Cardiac muscle cell (in vitro differentiated cells and primary cell): ENCODE measurements around the gene GLCE. TPM values are rescaled to one million over a fixed set of nuclear protein-coding genes. Genes with fewer than 3 reads are reported as not detected.
"Not testable (repeated sequence)": the region's sequence is repeated elsewhere in the genome, so short reads cannot be mapped to it uniquely, and the experiment has no call there.

Experiments used
- DNase-seq, 2 donors: peaks; one replicate each; pipeline versions ENCODE4 v3.0.0 to v3.0.0-alpha.2; 2010 to 2017; ENCODE audit warnings: low read depth in 1 of 2, low spot score in 1 of 2
- H3K27ac ChIP-seq: fragments of 200-600 bp; sonication (generic); 2 replicates; pipeline ENCODE4 v1.5.1; 2016
- H3K27me3 ChIP-seq: fragments of 200-600 bp; sonication (generic); 2 replicates; pipeline ENCODE4 v1.6.0; 2016; ENCODE audit warnings: control low read depth
- H3K36me3 ChIP-seq: fragments of 200-600 bp; sonication (generic); 2 replicates; pipeline ENCODE4 v1.5.1; 2016; ENCODE audit warnings: control low read depth
- H3K4me1 ChIP-seq: fragments of 200-600 bp; sonication (generic); 2 replicates; pipeline ENCODE4 v1.8.1; 2017; ENCODE audit warnings: low read depth, mild to moderate bottlenecking, mixed run types
- H3K4me3 ChIP-seq: fragments of 200-600 bp; sonication (generic); 2 replicates; pipeline ENCODE4 v1.5.1; 2016; ENCODE audit warnings: mild to moderate bottlenecking
- H3K9me3 ChIP-seq: fragments of 200-600 bp; sonication (generic); 2 replicates; pipeline ENCODE4 v1.5.1; 2017; ENCODE audit warnings: low read depth, mild to moderate bottlenecking, control low read depth
- CTCF ChIP-seq: IDR thresholded peaks from 2 replicates; pipeline ENCODE4 v1.5.1; 2012; ENCODE audit warnings: low read depth, mild to moderate bottlenecking, low read length
- polyA plus RNA-seq: library from polyadenylated mRNA; unstranded; fragments of >200 nt; fragmentation: Nextera tagmentation; extraction: Ambion mirVana; gene quantifications from 2 replicates; pipeline ENCODE4 v1.2.1, GENCODE V29; 2016
- total RNA-seq: library from RNA; depleted of rRNA; stranded (reverse); fragments of >200 nt; gene quantifications from 2 replicates; pipeline ENCODE4 v1.2.3, GENCODE V29; 2016

Gene GLCE
- total and polyA plus RNA-seq, 2 experiments from 2014 or later, result 6.1 to 9.3 TPM

DNA sequence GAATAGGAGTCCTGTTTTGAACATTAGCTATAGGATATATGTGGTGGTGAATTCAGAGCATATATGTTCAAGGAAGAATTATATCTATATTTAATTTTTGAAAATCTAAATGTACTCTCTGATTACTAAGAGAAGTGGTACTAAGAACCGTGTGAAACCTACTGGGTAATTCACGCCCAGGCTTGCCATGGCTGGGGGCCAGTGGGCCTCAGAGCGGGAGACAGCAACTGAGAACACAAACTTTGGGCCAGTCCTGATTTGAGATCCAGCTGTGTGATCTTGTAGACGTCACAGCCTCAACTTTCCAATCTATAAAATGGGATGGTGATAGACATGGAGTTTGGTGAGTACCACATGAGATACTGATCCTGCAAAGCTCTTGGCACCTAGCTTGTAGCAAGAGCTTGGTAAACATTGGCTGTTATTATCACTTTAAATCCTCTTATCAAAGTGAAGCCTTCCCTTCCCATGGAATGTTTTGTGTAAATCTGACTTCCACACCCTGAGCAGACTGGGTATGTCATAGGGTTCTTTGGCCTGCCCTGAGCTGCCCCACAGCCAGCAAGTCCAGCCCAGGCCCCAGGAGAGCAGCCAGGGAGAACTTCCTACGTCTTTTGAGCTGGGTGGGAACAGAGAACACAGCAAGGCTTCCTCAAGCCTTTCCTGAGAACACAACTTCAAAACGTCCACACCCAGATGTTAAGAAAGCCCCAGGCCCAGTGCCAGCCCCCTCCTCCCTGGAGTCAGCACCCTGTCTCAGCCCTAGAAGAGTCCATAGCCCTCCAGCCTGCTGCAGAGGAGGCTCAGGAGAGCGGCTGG lies 130.1 kb downstream of the GLCE start:
- Histone ChIP-seq H3K27me3 (no peaks in the 10 kb centered on the region), H3K9me3 (no peaks in the 10 kb centered on the region), H3K4me3 (no peak overlapping the region), H3K36me3 (no peaks in the 10 kb centered on the region), H3K27ac (no peak overlapping the region), H3K4me1 (peaks cover 4% of the 10 kb centered on the region)
- no peak for TF ChIP-seq CTCF
- peak in 1 of 2 donors; percentile 60 for DNase-seq

DNA sequence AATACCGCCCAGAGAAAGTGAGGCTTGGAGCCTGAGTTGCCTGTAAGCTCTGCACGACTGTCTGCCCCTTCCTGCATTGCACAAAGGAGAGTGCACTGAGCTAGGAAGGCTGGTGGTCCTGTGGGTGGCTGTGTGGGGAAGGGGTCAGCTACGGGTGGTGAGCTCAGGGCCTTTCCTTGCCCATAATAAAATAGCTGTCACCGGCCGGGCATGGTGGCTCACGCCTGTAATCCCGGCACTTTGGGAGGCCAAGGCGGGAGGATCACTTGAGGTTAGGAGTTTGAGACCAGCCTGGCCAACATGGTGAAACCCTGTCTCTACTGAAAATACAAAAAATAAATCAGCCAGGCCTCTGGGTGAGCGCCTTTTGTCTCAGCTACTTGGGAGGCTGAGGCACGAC lies 131.2 kb downstream of the GLCE start:
- not testable (repeated sequence) for H3K4me1 ChIP-seq, H3K36me3 ChIP-seq, H3K27me3 ChIP-seq, H3K27ac ChIP-seq, H3K9me3 ChIP-seq, DNase-seq, H3K4me3 ChIP-seq

DNA sequence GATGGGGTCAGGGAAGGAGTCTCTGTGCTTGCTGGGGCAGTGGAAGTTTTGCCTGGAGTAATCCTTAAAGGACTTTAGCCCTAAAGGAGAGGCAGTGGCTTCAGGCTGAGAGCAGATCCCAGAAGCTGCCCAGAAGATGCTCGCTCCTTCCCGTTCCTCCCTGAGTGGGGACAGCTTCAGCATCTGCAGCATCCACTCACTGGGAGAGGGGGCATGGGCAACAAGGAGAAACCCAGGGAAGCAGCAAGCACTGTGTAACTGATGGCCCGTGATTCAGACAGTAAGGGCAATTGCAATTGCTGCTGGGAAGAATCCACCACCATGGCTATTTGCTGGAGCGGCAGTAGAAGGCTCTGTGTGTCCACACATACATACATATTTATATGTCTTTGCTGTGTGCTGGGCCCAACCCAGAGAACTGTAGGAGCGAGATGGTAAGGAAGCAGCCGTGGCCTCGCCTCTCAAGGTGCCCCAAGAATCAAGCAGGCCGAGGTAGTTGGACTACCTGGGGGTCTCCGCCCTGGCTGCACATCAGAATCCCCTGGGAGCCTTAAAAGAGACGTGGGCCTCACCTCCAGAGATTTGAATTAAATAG lies 132.5 kb downstream of the GLCE start:
- H3K9me3 ChIP-seq, result no peaks in the 10 kb centered on the region
- H3K27me3 ChIP-seq, result peaks cover 11% of the 10 kb centered on the region
- no peaks in the 10 kb centered on the region for H3K36me3 ChIP-seq
- no peak overlapping the region for H3K27ac ChIP-seq
- peaks cover 4% of the 10 kb centered on the region for H3K4me1 ChIP-seq
- no peak for TF ChIP-seq CTCF
- H3K4me3 ChIP-seq, result no peak overlapping the region
- DNase-seq, result no peak

- no peaks in the 10 kb centered on the region for H3K9me3 ChIP-seq
- TF ChIP-seq CTCF, result no peak
- H3K4me3 ChIP-seq, result no peak overlapping the region
- no peaks in the 10 kb centered on the region for H3K36me3 ChIP-seq
- H3K27ac ChIP-seq, result no peak overlapping the region
- H3K27me3 ChIP-seq, result peaks cover 21% of the 10 kb centered on the region
- DNase-seq, result no peak
- H3K4me1 ChIP-seq, result peaks cover 4% of the 10 kb centered on the region
Observed at GRCh38 chr15:69293741-69294615, 133.5 kb downstream of the GLCE start.

- Histone ChIP-seq H3K36me3 (no peaks in the 10 kb centered on the region), H3K4me1 (no peaks in the 10 kb centered on the region), H3K9me3 (no peaks in the 10 kb centered on the region), H3K27me3 (peaks cover 42% of the 10 kb centered on the region), H3K27ac (no peak overlapping the region), H3K4me3 (no peak overlapping the region)
- TF ChIP-seq CTCF, result no peak
- no peak for DNase-seq
Observed at GRCh38 chr15:69296606-69297005, 136.2 kb downstream of the GLCE start.
